Stimulated activated CD4-positive, alpha-beta T cell treated with anti-CD3 and anti-CD28 coated beads, TNF-alpha, amount 100 ng/mL, for 48 hours (primary cell): ENCODE data around the gene LRMDA.

Source experiments
- DNase-seq, 3 donors: peaks; one replicate each; pipeline ENCODE4 v3.0.0-alpha.2; 2020; ENCODE audit warnings: low read depth in 3 of 3

The LRMDA gene

GRCh38 chr10:75773813-75774782 is 342.7 kb downstream of the LRMDA start:
- no peak for DNase-seq

- DNase-seq, result no peak
Measured at GRCh38 chr10:75774783-75775490, 343.5 kb downstream of the LRMDA start.

GRCh38 chr10:75776738-75777504 is 345.5 kb downstream of the LRMDA start:
- DNase-seq, result no peak

GRCh38 chr10:75778665-75779064 is 347.2 kb downstream of the LRMDA start:
- no peak for DNase-seq

GRCh38 chr10:75779276-75779675 is 347.9 kb downstream of the LRMDA start:
- DNase-seq, result no peak

GRCh38 chr10:75782463-75783248 is 351.2 kb downstream of the LRMDA start:
- DNase-seq, result no peak

GRCh38 chr10:75788394-75789205 is 357.2 kb downstream of the LRMDA start:
- DNase-seq, result no peak

- DNase-seq, result no peak
Measured at GRCh38 chr10:75793848-75794247, 362.4 kb downstream of the LRMDA start.

GRCh38 chr10:75801121-75801520 is 369.7 kb downstream of the LRMDA start:
- no peak for DNase-seq

GRCh38 chr10:75801661-75802060 is 370.2 kb downstream of the LRMDA start:
- DNase-seq, result no peak

- DNase-seq, result no peak
Measured at GRCh38 chr10:75803121-75803520, 371.7 kb downstream of the LRMDA start.

GRCh38 chr10:75803816-75804552 is 372.6 kb downstream of the LRMDA start:
- no peak for DNase-seq

GRCh38 chr10:75806186-75806585 is 374.8 kb downstream of the LRMDA start:
- no peak for DNase-seq

GRCh38 chr10:75807456-75807855 is 376.0 kb downstream of the LRMDA start:
- no peak for DNase-seq

GRCh38 chr10:75809003-75809402 is 377.6 kb downstream of the LRMDA start:
- no peak for DNase-seq

- no peak for DNase-seq
Measured at GRCh38 chr10:75814014-75814413, 382.6 kb downstream of the LRMDA start.

GRCh38 chr10:75815066-75815465 is 383.6 kb downstream of the LRMDA start:
- no peak for DNase-seq

- DNase-seq, result no peak
Measured at GRCh38 chr10:75817198-75817597, 385.8 kb downstream of the LRMDA start.

- no peak for DNase-seq
Measured at GRCh38 chr10:75818552-75818951, 387.1 kb downstream of the LRMDA start.

- DNase-seq, result no peak
Measured at GRCh38 chr10:75825235-75825634, 393.8 kb downstream of the LRMDA start.
